NCI-H526 (cell line): ENCODE results near the gene CDA.
A peak's percentile ranks its signal among the peaks of the same experiment; 100 is the strongest.

Experiments
- DNase-seq, 2 experiments: peaks; one replicate each; lab custom pipeline; 2025; lab: John Stamatoyannopoulos, UW

Gene CDA

DNA sequence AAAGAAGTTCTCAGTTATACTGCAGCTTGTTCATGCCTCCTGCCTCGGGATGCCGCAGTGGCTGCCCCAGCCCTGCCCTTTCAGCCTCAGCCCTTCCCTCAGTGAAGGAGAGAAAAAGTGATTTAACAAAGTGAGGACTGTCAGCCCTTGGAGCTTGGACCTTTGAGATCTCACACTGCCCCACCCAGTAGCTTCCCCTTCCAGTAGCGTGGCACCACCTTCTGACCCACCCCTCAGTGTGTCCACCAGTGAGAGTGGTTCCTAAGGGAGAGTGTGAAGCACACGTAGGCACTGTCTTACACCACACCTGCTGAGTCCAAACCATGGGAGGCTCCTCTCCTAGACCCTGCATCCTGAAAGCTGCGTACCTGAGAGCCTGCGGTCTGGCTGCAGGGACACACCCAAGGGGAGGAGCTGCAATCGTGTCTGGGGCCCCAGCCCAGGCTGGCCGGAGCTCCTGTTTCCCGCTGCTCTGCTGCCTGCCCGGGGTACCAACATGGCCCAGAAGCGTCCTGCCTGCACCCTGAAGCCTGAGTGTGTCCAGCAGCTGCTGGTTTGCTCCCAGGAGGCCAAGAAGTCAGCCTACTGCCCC lies at the start of gene CDA:
Gene CDA (plus strand): TSS at position 464 of the 592 bp plus-strand sequence. CDS start 33 bp downstream, at position 497.
- DNase-seq, result peak in 1 of 2 experiments; percentile 33

DNA sequence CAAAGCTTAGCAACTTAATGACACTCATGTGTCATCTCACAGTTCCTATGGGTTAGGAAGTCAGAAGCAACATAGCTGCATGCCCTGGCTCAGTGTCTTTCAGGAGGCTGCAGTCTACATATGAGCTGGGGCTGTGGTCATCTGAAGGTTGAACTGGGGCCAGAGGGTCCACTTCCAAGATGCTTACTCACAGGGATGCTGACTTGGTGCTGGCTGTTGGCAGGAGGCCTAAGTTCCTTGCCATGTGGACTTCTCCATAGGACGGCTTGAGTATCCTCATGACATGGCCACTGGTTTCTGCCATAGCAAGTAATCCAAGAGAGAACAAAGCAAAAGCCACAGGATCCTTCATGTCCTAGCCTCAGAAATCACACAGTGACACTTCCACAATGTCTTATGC lies 48.6 kb upstream of the CDA start:
- DNase-seq, result no peak

DNA sequence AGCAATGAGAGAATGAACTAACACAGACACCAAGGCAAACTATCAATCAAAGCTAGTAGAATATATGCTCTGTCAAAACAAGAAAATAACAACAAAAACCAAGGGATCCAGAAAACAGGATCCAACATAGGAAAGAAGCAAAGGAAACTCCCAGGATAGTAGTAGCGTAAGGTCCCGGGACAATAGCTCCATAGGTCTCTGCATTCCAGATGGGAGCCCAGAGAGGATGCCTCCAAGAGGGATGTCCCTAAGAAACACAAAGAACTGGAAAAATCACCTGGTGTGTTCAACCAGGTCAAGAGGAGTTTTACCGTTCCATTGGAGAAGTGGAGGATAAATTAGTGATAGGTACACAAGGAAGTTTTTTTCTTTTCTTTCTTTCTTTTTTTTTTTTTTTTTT lies 42.3 kb upstream of the CDA start:
- DNase-seq, result no peak

DNA sequence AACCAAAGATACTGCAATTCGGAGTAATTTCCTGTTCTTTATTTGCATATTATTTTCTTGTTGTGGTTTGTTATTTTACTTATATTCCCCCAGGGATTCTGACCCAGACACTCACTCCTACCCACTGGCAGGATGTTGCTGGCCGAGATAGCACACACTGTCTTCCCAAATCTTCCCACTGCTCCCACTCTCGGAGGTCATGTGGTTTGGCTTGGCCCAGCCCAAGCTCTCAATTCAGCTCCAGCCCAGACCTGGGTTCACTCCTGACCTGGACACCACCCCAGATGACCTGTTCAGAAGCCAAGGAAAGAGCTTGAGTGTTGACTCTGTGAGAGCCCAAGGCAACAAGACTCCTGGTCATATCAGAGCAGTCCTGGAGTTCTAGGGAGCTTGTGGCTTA lies 37.7 kb upstream of the CDA start:
- DNase-seq, result no peak

DNA sequence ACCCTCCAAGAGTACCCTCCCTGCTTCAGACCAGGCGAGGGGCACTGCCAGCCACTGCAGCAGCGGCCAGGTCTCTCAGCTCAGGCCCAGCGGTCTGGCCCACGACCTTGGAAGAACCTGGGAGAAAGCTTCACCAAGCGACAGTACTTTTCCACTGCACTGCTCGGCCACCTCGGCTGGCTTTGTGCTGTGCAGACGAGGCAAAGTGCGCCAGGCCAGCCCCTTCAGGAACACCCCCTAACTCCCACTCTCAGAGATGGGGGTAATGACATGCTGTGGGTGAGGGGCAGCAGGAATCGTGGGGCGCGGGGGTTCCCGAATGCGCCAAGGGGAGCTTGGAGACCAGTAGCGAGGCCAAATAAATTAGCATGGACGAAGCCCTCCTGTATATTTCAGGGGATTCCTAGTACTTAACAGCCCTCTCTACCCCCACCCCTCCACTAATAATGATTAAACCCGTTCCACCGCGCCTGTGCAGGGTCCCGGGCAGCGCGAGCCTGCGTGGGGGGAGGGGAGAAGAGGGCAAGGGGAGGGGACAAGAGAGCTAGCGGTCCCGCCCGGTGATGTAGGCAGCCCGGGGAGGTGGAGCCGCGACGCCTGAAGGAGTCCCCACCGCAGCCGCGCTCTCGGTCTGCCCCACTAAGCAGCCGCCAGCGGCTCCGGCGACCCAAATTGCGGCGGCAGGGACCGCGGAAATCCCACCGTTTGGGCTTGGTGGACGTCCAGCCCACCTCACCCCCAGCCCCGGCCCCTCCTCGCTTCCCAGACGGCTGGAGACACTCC lies 36.8 kb upstream of the CDA start, which contains the start of gene FAM43B:
Gene FAM43B (plus strand): TSS at position 629 of the 783 bp plus-strand sequence. CDS start 401 bp downstream, outside the sequence.
- DNase-seq, result no peak

DNA sequence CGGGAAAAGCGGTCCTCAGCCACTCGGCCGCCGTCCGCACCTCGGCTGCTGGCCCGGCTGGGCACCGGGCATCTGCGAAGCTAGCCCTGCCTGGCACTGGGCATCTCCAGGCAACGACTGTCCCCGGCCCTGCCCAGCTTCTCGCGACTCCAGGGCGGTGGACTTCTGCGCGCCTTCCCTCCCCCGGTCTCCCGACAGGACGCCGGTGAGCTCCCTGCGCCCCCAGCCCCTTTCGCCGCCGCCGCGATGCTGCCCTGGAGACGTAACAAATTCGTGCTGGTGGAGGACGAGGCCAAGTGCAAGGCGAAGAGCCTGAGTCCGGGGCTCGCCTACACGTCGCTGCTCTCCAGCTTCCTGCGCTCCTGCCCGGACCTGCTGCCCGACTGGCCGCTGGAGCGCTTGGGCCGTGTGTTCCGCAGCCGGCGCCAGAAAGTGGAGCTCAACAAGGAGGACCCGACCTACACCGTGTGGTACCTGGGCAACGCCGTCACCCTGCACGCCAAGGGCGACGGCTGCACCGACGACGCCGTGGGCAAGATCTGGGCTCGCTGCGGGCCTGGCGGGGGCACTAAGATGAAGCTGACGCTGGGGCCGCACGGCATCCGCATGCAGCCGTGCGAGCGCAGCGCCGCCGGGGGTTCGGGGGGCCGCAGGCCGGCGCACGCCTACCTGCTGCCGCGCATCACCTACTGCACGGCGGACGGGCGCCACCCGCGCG lies 36.0 kb upstream of the CDA start:
- no peak for DNase-seq

DNA sequence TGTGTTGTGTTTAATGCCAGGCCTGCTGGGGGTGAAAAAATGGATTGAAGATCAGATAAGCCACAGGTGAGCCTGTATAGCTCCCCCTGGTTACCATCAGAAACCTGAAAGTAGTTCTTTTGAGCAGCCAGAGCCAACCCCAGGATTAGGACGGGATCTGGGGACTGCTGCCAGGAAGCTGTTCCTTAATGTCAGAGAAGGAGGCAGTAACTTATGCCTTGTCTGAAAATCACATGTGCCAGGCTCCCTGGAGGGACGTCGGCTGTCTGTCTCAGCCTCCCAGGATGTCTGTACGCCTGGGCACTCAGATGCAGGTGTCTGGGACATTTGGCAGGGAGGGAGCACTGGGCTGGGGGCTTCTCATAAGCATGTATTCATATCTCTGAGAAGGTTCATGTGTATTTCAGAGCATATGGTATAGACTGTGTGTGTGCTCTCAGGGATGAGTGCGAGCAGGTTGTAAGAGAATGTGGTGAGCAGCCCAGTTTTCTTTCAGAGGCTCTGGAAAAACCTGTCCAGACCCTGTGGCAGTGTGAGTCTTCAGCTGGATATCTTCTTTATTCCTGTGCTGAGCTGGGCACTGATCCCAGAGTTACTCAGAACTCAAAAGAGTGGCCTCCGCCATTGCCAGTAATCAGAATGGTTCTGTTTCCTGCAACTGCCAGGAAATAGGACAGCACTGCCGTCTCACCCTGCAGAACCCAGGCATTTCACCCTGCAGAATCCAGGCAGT lies 33.7 kb upstream of the CDA start:
- DNase-seq, result no peak

DNA sequence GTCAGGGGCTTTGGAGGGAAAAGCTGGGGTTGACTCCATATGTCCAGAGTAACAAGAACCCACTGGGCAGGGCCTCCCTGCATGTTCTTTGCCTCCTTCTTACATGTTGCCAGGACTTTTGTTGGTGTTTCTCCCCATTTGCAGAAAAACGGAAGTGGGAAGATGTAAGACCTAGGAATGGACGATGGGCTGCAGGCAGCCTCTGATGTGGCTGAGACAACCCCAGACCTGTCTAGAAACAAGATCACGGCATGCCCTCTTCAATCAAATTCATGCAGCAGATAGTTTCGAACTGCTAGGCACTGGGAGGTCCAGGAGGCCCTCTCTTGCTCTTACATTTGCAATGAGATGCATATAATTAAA lies 33.2 kb upstream of the CDA start:
- no peak for DNase-seq

DNA sequence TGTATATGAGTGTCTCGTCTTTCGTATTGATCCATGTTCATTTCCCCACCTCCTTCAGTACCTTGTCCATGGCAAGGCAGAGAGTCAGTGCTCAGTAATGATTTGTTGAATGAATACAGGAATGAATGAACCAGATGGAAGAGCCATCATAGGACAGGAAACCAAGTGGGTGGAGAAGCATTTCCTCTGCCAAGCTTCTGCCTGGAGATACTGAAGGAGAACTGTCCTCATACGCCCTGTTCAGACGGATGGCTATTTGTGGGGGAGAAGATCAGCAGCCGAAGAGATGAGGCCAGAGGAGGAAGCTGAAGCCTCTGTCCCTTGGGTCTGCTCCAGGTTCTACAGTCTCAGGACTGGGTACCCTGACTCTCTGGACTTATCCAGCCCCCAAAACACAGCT lies 30.7 kb upstream of the CDA start:
- no peak for DNase-seq

DNA sequence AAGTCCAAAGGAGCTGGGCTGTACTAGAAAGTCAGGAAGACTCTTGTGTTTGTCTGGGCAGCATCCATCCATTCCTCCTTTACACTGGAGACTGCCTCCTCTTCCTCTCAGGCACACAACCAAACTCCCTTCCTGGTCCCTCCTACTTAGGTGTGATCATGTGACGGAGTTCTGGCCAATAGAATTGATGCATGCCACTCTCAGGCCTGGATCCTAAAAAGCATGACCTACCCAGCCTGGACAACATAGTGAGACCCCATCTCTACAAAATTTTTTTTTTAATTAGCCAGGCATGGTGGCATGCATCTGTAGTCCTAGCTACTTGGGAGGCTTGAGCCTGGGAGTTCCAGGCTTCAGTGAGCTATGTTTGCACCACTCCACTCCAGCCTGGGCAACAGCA lies 27.9 kb upstream of the CDA start:
- no peak for DNase-seq

DNA sequence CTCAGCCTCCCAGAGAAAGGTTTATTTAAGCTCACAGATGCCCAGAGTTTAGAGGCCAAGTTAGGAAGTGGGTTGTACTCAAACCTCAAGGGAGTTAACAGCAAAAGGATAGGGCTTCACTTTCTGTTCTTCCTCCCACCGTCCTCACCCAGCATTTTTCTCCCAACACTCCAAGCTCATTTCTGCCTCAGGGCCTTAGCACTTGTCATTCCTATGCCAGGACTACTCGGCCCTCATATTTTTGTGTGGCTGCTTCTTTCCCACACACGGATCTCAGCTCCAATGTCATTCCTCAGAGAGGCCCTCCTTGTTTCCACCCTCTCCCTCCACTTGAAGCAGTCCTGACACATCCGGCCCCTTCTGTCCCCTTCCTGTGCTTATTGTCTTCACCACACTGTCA lies 23.7 kb upstream of the CDA start:
- no peak for DNase-seq

DNA sequence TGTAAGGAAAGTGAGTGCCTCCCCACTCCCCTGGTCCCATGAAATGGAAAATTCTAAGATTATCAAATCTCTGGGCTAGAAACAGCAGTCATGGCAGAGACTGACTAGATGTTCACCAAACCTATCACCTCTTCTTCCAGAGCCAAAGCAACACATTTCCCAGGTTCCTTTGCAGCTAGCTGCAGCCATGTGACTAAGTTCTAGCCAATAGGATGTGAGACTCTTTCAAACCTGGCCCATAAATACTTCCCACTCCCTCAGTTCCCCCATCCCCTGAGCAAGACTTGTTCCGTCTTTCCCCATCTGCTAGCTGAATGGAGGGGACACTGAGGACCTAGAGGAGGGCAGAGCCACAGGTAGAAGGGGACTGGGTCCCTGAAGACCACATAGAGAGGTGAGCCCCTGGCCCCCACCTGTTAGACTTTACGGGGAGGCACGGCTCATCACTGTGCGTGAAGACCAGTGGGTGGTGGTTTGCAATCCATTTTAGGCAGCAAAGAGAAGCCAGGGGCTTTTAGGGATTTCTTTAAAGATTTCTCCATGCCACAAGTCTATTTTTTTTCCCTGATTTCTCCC lies 19.3 kb upstream of the CDA start:
- no peak for DNase-seq

DNA sequence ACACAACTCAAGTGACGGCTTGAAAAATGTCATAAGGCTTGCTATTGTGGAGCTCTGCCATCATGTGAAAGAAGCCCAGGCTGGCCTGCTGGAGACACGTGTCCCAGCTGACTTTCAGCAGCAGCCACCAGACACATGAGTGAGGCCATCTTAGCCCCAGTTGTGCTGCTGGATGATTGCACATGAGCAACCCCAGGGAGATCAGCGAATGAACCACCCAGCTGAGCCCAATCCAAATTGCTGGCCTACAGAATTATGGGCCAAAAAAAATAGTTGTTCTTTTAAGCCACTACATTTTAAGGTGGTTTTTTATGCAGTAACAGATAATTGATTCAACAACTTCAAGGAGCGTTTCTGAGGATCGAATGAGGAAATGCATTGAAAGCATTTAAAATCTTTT lies 17.5 kb upstream of the CDA start:
- no peak for DNase-seq

DNA sequence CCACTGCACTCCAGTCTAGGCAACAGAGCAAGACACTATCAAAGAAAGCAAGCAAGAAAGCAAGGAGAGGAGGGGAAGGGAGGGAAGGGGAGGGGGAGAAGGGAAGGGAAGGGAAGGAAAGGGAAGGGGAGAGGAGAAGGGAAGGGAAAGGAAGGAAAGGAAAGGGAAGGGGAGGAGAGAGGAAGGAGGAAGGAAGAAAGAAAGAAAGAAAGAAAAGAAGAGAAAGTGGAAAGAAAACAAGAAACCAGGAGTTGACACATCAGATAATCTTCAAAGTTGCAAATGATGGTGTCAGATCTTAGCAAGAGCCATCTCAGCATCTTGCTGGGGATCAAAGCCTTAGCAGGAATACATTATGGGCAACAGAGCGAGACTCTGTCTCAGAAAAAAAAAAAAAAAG lies 14.9 kb upstream of the CDA start:
- no peak for DNase-seq

DNA sequence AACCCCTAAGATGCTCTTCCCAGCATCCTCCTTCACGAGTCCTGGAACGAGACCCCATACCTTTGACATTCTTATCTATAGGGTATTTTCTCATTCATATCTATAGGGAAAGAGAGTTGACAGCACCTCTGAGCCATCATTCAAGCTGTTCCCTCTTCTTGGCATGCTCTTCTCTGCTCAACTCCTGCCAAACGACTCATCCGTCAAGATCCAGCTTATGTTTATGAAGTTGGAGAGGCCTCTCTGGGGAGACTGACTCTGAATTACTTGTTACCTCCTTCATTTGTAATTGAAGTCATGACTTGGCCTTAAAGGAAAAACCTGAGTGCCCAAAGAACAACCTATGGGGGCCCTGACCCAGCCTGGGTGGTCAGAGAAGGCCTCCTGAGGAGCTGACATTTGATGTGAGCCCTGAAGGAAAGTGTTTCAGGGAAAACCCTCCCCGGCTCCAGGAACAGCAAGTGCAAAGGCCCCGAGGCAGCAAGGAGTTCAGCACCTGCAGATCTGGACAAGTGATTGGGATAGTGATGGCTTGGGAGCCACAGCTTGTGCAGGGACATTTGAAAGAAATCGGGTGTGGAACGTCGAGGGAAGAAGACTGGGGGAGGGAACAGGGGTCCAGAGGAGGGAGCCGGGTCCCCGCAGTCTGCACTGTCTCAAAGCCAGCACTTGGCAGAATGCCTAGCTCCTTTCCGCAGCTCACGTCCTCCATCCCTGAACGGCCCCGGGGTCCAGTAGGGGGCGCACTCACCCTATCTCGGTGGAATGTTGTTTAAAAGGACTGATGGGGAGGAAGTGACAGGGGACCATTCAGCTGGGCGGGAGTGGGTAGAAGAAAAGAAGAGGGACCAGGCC lies 14.0 kb upstream of the CDA start:
- DNase-seq, result peak; percentile 9 to 65

DNA sequence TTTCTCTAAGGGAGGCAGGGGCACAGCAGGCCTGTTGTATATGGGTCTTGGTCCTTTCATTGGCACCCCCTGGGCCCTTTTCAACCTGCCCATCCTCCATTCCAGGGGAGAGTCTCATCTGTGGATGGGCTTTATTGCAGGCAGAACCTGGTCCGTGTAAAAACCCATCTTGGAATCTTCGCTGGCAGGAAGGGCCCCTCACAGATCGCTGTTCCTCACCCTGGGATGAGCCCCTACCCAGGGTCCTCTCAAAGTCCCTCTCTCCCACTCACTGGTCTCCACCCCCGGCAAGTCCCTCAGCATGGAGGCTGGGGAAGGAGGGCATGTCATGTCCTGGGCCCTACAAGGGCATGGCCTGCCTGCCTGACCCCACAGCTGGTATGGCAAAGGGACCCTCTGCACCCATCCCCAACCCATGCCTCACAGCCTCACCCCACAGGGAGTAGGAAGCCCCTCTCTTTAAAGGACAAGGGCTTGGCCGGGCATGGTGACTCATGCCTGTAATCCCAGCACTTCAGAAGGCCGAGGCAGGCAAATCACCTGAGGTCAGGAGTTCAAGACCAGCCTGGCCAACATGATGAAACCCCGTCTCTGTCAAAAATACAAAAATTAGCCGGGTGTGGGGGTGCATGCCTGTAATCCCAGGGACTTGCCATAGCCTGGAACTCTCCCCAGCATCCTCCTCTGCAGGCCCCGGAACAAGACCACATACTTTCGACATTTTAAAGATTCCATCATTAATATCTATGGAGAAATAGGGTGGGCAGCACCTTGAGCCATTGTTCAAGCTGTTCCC lies 13.2 kb upstream of the CDA start:
- no peak for DNase-seq

DNA sequence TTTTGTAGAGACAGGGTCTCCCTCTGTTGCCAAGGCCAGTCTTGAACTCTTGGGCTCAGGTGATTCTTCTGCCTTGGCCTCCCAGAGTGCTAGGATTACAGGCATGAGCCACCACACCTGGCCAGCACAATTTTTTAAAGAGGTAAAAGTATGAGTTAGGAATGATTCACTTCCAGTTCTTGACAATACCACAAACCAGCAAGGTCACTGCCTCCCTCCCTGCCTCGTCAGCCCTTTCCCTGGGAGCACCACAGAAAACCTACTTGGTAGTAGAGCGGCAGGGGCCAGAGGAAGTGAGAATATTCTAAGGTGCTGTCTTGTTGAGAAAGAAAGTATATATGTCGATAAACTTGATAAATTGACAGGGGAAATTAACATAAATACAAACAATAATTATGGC lies 10.8 kb upstream of the CDA start:
- no peak for DNase-seq

DNA sequence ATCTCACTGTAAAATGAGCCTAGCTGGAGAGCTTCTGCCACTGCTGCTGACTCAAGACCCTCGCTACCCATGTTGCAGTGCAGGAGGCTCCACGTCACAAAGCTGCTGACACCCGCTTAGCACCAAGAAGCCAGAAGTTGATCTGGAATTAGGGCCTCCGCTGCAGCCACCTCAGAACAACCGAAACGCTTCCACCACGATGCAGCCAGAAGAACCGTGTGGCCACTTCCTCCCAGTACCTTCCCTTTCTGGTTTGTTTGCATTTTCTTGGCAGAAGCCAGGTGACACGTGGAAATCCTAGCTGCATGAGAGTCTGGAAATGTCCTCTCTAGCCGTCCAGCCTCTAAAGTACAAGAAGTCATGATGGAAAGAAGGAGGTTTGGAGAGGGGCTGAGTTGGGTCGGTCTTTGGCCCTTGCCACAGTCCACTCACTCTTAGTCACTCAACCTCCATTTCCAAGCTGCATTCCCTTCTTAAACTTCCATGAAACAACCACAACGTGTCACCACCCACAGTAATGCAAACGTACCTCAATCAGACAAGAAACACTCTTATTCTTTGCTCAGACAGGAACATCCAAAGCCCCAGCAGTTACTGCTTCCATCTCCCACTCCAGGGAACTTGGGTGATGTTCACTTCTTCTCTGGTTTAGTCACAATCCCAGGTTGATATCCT lies 10.0 kb upstream of the CDA start:
- DNase-seq, result no peak

DNA sequence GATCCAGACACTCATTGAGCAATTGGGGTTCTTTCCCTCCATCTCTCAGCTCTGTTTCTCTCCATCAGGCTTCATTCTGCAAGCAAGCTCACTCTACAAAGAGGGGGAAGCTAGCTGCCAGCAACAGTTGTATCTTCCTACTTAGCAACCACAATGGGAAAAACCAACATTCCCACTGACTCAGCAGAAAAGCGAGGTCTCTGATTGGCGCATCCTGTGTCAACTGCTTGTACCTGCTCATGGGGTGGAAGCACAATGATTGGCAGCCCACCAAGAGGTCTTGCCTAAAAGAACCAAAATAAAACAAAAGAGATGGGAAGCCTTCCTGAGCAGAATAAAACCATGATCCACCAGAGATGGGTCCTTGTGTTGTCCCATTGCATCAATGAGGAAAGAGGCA lies 4.0 kb upstream of the CDA start:
- no peak for DNase-seq
